ENCODE measurements around the gene TSC1.

Gene TSC1

GRCh38 chr9:132894862-132895835 is 49.3 kb downstream of the TSC1 start:
- no peak overlapping the region for H3K4me3 ChIP-seq (ENCODE audit: low read depth, low read length)

GRCh38 chr9:132894346-132894745 is 50.1 kb downstream of the TSC1 start:
- no peak overlapping the region for H3K4me3 ChIP-seq (ENCODE audit: low read depth, low read length)

- no peak overlapping the region for H3K4me3 ChIP-seq (ENCODE audit: low read depth, low read length)
Measured at GRCh38 chr9:132892400-132892799, 52.0 kb downstream of the TSC1 start.

GRCh38 chr9:132888151-132888550 is 56.3 kb downstream of the TSC1 start:
- no peak overlapping the region for H3K4me3 ChIP-seq (ENCODE audit: low read depth, low read length)

- no peak overlapping the region for H3K4me3 ChIP-seq (ENCODE audit: low read depth, low read length)
Measured at GRCh38 chr9:132887181-132888120, 57.0 kb downstream of the TSC1 start.

GRCh38 chr9:132886334-132886725 is 58.1 kb downstream of the TSC1 start:
- H3K4me3 ChIP-seq (ENCODE audit: low read depth, low read length) = no peak overlapping the region

- no peak overlapping the region for H3K4me3 ChIP-seq (ENCODE audit: low read depth, low read length)
Measured at GRCh38 chr9:132885720-132886333, 58.6 kb downstream of the TSC1 start.

GRCh38 chr9:132883349-132884294 is 60.8 kb downstream of the TSC1 start:
- no peak overlapping the region for H3K4me3 ChIP-seq (ENCODE audit: low read depth, low read length)

GRCh38 chr9:132882616-132883015 is 61.8 kb downstream of the TSC1 start:
- H3K4me3 ChIP-seq (ENCODE audit: low read depth, low read length) = no peak overlapping the region

- no peak overlapping the region for H3K4me3 ChIP-seq (ENCODE audit: low read depth, low read length)
Measured at GRCh38 chr9:132881826-132882225, 62.6 kb downstream of the TSC1 start.

- H3K4me3 ChIP-seq (ENCODE audit: low read depth, low read length) = no peak overlapping the region
Measured at GRCh38 chr9:132880324-132880661, 64.1 kb downstream of the TSC1 start.

- no peak overlapping the region for H3K4me3 ChIP-seq (ENCODE audit: low read depth, low read length)
Measured at GRCh38 chr9:132879457-132880323, 64.7 kb downstream of the TSC1 start.

- H3K4me3 ChIP-seq (ENCODE audit: low read depth, low read length) = peak within 1 kb of the TSS; percentile 88
Measured at GRCh38 chr9:132878695-132879456, 65.5 kb downstream of the TSC1 start, which contains the start of gene SPACA9. TSS of gene SPACA9 (plus strand) at chr9:132878898. CDS start at chr9:132883948, 5,050 bp downstream.

- peak within 1 kb of the TSS; percentile 88 for H3K4me3 ChIP-seq (ENCODE audit: low read depth, low read length)
Measured at GRCh38 chr9:132877824-132878694, 66.4 kb downstream of the TSC1 start, which contains the start of gene AK8. TSS of gene AK8 (minus strand) at chr9:132878284. CDS start at chr9:132878255, 29 bp downstream.

- peak overlapping the region; percentile 88 for H3K4me3 ChIP-seq (ENCODE audit: low read depth, low read length)
Measured at GRCh38 chr9:132877458-132877823, 67.0 kb downstream of the TSC1 start.

GRCh38 chr9:132876849-132877248 is 67.6 kb downstream of the TSC1 start:
- H3K4me3 ChIP-seq (ENCODE audit: low read depth, low read length) = no peak overlapping the region

GRCh38 chr9:132875159-132875558 is 69.3 kb downstream of the TSC1 start:
- no peak overlapping the region for H3K4me3 ChIP-seq (ENCODE audit: low read depth, low read length)

All from iPS-11a (cell line).